GM12892 (cell line): Measurements from ENCODE around the gene ZNF438.
"Not testable (repeated sequence)": the region's sequence is repeated elsewhere in the genome, so short reads cannot be mapped to it uniquely, and the experiment has no call there.

Experiments
- DNase-seq: peaks from one replicate; pipeline ENCODE4 v3.0.0; 2011; ENCODE audit not compliant: insufficient read length
- FAIRE-seq: peaks from 2 replicates; lab custom pipeline; 2011; peaks lifted over from hg19 to GRCh38; lab: Jason Lieb, UNC
- POLR2A ChIP-seq: IDR thresholded peaks from 2 replicates; pipeline ENCODE4 v1.6.1; 2011; ENCODE audit warnings: low read depth, low read length, control low read depth
- POLR2AphosphoS5 ChIP-seq: IDR thresholded peaks from 2 replicates; pipeline ENCODE4 v1.6.1; 2011; ENCODE audit warnings: low read depth, low read length, control low read depth
- TAF1 ChIP-seq: IDR thresholded peaks from 2 replicates; pipeline ENCODE4 v1.6.1; 2011; ENCODE audit warnings: low read depth, mild to moderate bottlenecking, control low read depth, low read length, borderline replicate concordance

The ZNF438 gene

DNA sequence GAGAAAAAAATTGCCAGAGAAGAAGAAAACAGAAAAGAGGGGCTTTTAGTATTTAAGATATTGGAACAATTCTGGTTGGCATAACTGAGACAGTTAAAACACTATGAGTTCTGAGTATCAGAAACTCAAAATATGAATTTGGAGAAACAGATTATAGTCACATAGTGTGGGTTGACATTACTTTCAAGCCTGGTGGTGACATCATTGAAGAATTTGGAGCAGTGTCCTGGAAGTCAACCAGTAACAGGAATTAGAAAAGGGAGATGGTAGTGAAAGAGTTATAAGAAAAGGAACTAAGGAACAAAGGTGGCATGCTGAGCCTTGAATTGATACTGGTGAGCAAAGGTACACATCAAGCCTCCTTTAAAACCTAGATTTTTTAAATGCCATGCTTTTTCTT is 88.2 kb downstream of the ZNF438 start:
- FAIRE-seq = no peak
- DNase-seq = no peak
- TF ChIP-seq POLR2AphosphoS5 (no peak), TAF1 (no peak), POLR2A (no peak)

DNA sequence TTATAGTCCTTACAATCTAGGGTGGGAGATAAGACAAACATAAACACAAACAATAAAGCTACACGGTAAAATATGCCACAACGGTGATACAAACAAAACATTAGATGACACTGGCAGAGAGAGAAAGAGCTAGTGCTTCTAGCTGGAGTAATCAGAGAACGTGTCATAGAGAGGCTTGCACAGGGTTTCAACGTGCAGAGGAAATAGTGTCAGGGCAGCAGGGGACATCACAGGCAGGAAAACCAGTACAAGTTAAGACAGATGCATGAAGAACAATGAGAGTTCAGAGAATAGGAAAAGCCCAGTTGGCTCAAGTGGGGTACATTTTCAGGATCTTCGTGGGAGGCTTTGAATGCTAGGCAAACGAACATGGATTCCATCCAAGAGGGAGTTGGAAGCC is 91.4 kb downstream of the ZNF438 start:
- DNase-seq (no peak), FAIRE-seq (no peak)
- TF ChIP-seq POLR2AphosphoS5 = no peak
- no peak for TF ChIP-seq POLR2A
- TF ChIP-seq TAF1 = no peak

DNA sequence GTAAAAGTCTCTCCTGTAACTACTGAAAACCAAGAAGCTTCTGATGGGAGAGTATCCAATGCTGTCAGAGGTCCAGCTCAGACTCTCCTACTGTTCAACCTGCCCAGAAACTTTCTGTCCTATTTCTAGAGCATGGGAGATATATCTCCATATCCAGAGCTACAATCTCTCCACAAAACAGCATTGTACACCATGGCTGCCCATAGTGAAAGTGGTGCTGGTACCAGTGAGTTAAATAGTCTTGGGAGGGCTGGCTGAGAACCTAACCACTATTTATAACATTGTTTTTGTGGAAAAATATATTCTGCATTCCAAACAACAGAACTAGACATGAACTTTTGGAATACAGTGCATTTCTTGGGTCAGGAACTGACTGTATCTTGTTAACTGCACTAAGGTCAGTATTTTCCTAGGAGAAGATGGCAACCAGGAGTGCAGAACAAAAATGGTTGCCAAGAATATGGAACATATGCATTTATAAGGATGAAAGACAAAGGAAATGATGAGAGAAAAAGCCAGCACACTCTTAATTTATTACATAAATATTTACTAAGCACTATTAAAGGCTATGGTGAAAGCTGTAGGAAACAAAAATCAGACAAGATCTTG is 91.9 kb downstream of the ZNF438 start:
- FAIRE-seq (no peak), DNase-seq (no peak)
- TF ChIP-seq POLR2AphosphoS5 = no peak
- TF ChIP-seq POLR2A = no peak
- no peak for TF ChIP-seq TAF1

DNA sequence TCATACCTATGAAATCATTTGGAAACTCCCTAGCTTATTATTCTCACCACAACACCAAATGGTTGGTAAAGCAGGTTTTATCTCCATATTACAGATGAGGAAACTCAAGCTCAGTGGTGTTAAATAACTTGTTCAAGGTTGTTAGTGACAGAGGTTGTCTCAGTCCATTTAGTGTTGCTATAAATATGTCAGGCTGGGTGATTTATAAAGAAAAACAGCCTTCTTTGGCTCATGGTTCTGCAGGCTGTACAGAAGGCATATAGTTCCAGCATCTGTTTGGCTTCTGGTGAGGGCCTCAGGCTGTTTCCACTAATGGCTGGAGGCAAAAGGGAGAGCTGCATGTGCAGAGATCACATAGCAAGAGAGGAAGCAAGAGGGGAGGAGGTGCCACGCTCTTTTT is 96.6 kb downstream of the ZNF438 start:
- TF ChIP-seq POLR2A = no peak
- TF ChIP-seq TAF1 = no peak
- no peak for TF ChIP-seq POLR2AphosphoS5
- DNase-seq (no peak), FAIRE-seq (no peak)

DNA sequence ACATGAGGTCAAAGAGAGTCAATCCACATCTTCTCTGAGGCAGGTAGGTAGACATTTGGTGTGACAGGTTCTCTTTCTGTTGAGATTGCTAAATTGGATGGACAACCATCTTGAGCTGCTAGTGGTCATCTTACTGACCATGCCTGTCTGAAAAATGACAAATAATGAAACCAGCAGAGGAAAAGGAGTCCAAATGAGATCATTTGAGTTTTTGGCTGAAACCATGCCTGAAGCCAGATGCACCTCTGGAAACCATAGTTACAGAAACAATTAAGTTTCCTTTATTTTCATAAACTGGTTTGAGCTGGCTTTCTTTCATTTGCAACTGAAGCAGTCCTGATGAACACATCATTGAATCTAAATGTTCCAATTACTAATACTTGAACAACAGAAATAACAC is 100.6 kb downstream of the ZNF438 start:
- FAIRE-seq = no peak
- DNase-seq = no peak
- TF ChIP-seq POLR2AphosphoS5 = no peak
- no peak for TF ChIP-seq POLR2A
- no peak for TF ChIP-seq TAF1

DNA sequence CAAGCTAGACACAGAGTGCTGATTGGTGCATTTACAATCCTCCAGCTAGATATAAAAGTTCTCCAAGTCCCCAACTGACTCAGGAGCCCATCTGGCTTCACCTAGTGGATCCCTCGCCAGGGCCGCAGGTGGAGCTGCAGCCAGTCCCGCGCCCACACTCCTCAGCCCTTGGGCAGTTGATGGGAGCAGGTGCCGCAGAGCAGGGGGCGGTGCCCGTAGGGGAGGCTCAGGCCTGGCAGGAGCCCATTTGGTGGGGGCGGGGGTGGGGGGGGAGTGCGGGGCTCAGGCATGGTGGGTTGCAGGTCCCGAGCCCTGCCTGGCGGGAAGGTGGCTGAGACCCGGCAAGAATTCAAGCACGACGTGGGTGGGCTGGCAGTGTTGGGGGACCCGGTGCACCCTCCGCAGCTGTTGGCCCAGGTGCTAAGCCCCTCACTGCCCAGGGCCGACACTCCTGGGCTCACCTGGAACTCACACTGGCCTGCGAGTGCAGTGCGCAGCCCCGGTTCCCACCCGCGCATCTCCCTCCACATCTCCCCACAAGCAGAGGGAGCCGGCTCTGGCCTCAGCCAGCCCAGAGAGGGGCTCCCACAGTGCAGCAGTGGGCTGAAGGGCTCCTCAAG is 101.7 kb downstream of the ZNF438 start:
- TF ChIP-seq POLR2AphosphoS5 (no peak), TAF1 (no peak), POLR2A (no peak)
- no peak for FAIRE-seq

DNA sequence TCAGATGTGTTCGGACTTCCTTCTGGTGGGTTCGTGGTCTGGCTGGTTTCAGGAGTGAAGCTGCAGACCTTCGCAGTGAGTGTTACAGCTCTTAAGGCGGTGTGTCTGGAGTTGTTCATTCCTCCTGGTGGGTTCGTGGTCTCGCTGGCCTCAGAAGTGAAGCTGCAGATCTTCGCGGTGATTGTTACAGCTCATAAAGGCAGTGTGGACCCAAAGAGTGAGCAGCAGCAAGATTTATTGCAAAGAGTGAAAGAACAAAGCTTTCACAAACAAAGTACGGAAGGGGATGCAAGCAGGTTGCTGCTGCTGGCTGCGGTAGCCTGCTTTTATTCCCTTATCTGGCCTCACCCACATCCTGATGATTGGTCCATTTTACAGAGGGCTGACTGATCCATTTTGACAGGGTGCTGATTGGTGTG is 102.3 kb downstream of the ZNF438 start:
- FAIRE-seq, DNase-seq: not testable (repeated sequence)

More for the DNA sequence above, 101.7 kb downstream of the ZNF438 start:
- DNase-seq = no peak

DNA sequence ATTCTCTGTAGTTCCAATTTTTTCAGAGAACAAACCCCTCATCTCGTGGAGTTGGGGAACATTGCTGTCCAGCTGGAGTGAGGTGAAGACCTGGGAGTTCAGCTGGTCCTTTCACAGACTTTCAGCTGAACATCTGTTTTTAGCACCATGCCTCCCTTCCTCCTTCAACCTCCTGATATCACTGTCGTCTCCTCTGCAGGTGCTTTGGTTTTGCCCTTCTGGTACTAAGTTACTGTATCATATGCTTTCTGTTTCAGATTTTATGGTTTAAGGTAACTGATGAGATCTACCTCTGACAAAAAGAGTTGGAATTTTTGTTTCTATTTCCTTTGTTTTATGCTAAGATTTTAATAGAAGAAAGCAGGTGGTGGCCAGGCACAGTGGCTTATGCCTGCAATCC is 102.9 kb downstream of the ZNF438 start:
- no peak for DNase-seq
- TF ChIP-seq POLR2AphosphoS5 (no peak), POLR2A (no peak), TAF1 (no peak)
- no peak for FAIRE-seq

DNA sequence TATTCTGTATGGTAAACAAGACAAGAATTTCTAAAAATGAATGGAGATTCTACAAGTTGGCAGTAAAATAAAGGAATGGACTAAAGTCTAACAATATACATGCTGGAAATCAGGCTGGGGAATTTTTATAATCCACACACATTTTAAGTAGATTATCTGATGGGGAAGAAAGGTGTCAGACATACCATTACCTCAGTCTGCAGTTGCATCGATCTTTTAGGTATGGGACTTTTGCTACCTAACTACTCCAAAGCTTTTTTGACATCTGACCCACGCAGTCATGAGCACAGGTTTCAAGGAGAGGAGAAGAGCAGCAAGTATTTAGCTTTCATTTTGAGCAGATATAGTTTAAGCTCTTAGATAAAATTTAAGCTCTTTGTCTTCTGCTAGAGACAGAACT is 113.0 kb downstream of the ZNF438 start:
- no peak for TF ChIP-seq TAF1
- TF ChIP-seq POLR2A = no peak
- TF ChIP-seq POLR2AphosphoS5 = no peak
- FAIRE-seq = no peak
- no peak for DNase-seq

DNA sequence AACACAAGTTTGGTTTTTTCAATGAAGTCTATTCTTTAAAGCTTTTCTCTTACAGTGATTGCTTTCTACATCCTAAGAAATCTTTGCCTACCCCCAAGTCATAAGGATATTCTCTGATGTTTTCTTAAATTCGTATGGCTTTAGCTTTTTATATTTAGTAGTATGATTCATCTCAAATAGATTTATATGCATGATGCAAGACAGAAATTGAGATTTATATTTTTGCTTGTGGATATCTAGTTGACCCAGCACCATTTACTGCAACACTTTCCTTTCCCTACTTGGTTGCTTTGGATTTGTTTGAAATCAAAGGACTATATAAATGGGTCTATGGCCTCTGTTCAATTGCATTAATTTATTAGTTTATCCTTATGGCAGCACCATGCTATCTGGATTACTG is 113.9 kb downstream of the ZNF438 start:
- FAIRE-seq = no peak
- no peak for TF ChIP-seq POLR2AphosphoS5
- no peak for TF ChIP-seq POLR2A
- TF ChIP-seq TAF1 = no peak
- no peak for DNase-seq

DNA sequence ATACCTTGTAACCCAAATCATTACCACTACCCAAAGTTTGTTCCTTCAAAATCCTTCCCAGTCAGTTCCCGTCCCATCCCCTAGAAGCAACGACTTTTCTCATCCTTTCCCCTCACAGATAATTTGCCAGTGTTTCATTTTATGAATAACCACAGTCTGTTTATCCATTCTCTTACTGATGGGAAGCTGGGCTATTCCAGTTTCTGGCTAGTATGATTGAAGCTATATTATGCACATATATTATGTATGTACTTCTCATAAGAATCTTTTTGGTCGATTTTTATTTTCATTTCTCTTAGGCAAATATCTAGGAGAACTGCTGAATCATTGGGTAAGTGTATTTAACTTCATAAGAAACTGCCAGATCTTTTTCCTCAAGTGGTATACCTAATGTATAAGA is 114.6 kb downstream of the ZNF438 start:
- DNase-seq = no peak
- TF ChIP-seq POLR2A (no peak), POLR2AphosphoS5 (no peak), TAF1 (no peak)
- FAIRE-seq = no peak

DNA sequence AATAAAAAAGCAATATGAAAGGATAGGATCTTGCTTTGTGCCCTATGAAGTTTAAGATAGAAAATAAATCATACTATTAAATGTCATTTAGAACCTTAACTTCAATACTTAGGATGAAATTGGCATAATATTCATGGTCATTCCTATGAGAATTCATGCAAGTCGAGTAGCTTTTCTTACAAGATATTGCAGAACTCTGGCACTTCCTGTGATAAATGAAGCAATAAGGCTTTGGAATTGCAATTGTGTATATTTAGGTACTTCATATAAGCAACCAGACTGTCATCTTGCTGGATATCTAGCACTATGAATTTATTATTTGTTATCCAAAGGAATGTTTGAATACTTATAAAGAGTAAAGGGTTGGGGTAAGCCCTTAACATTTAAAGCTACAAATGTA is 116.5 kb downstream of the ZNF438 start:
- no peak for TF ChIP-seq POLR2AphosphoS5
- TF ChIP-seq TAF1 = no peak
- no peak for TF ChIP-seq POLR2A
- no peak for DNase-seq
- no peak for FAIRE-seq
